Peyer's patch (tissue), 4 donors: ENCODE results near the gene RIPK4.

Experiments used
- CTCF ChIP-seq, 6 experiments: fragments of 450-650 bp in 4 of 6; fragments of 200-600 bp in 2 of 6; sonication (generic) in 1 of 6; IDR thresholded peaks; one replicate each; pipeline ENCODE4 v1.5.1; 2017 to 2019; ENCODE audit warnings: antibody characterized with exemption in 6 of 6, mild to moderate bottlenecking in 3 of 6, moderate library complexity in 1 of 6
- POLR2A ChIP-seq, 2 donors: fragments of 450-650 bp; IDR thresholded peaks; one replicate each; pipeline ENCODE4 v1.5.1; 2017; ENCODE audit warnings: antibody characterized with exemption in 2 of 2, mild to moderate bottlenecking in 2 of 2, moderate library complexity in 2 of 2

GRCh38 chr21:41753006-41753898 is 13.6 kb downstream of the RIPK4 start:
- TF ChIP-seq POLR2A (IDR thresholded peaks at IDR 0.05) = no peak
- TF ChIP-seq CTCF (IDR thresholded peaks at IDR 0.05) = no peak
